PC-9 (cell line): Measurements from ENCODE around the gene TUT4. TPM values are rescaled to one million over a fixed set of nuclear protein-coding genes. Genes with fewer than 3 reads are reported as not detected.
A peak's percentile ranks its signal among the peaks of the same experiment; 100 is the strongest.

Experiments used
- BruUV-seq: library from RNA; stranded (reverse); fragments of 400-500 nt; replicated peaks from 2 replicates; lab custom pipeline; 2021; lab: Mats Ljungman, UMichigan
- CTCF ChIA-PET: fragments of 300-600 bp; sonication (Branson Sonifier 250); formaldehyde crosslinking; loops from one replicate; lab custom pipeline; 2022; ENCODE audit warnings: antibody characterized with exemption; lab: Charles Lee
- POLR2A ChIA-PET: fragments of 300-600 bp; sonication (Branson Sonifier 250); formaldehyde crosslinking; loops from one replicate; lab custom pipeline; 2022; ENCODE audit warnings: antibody characterized with exemption; ENCODE audit not compliant: unreplicated experiment; lab: Charles Lee
- DNase-seq, 2 experiments: peaks; one replicate each; pipeline versions ENCODE4 v3.0.0 to v3.0.0-alpha.2; 2015 to 2022; ENCODE audit warnings: mixed read lengths in 1 of 2
- H2AFZ ChIP-seq: fragments of 200-600 bp; sonication (generic); 2 replicates; pipeline ENCODE4 v1.8.1; 2017; ENCODE audit warnings: antibody characterized with exemption
- H3F3A ChIP-seq: fragments of 200-600 bp; sonication (generic); 2 replicates; pipeline ENCODE4 v1.8.1; 2017; ENCODE audit warnings: antibody characterized with exemption, mild to moderate bottlenecking, low read depth; ENCODE audit not compliant: insufficient read depth
- H3K27ac ChIP-seq: fragments of 200-600 bp; sonication (generic); 2 replicates; pipeline ENCODE4 v1.6.1; 2016; ENCODE audit warnings: mixed run types
- H3K27me3 ChIP-seq: fragments of 200-600 bp; sonication (generic); 2 replicates; pipeline ENCODE4 v1.6.1; 2016; ENCODE audit warnings: low read depth, mixed run types; ENCODE audit not compliant: insufficient read depth
- H3K36me3 ChIP-seq: fragments of 200-600 bp; sonication (generic); 2 replicates; pipeline ENCODE4 v1.6.1; 2016; ENCODE audit warnings: low read depth, mixed run types
- H3K4me1 ChIP-seq: fragments of 200-600 bp; sonication (generic); replicated peaks from 2 replicates; pipeline ENCODE4 v1.6.1; 2016; ENCODE audit warnings: mixed run types; ENCODE audit not compliant: insufficient read depth
- H3K4me2 ChIP-seq: fragments of 200-600 bp; sonication (generic); 2 replicates; pipeline ENCODE4 v1.6.1; 2017; ENCODE audit warnings: mixed run types
- H3K4me3 ChIP-seq: fragments of 200-600 bp; sonication (generic); 2 replicates; pipeline ENCODE4 v1.6.1; 2016; ENCODE audit warnings: mixed run types
- H3K79me2 ChIP-seq: fragments of 200-600 bp; sonication (generic); 2 replicates; pipeline ENCODE4 v1.6.1; 2017; ENCODE audit warnings: low read depth, mixed run types
- H3K9me2 ChIP-seq: fragments of 200-600 bp; sonication (generic); 2 replicates; pipeline ENCODE4 v1.8.1; 2017; ENCODE audit warnings: mild to moderate bottlenecking; ENCODE audit not compliant: insufficient read depth
- H3K9me3 ChIP-seq: fragments of 200-600 bp; sonication (generic); 2 replicates; pipeline ENCODE4 v1.8.1; 2016; ENCODE audit warnings: low read depth; ENCODE audit not compliant: insufficient read depth
- H4K20me1 ChIP-seq: fragments of 200-600 bp; sonication (generic); 2 replicates; pipeline ENCODE4 v1.8.1; 2017; ENCODE audit not compliant: insufficient read depth
- EZH2 ChIP-seq: fragments of 200-600 bp; sonication (generic); IDR thresholded peaks from 2 replicates; pipeline ENCODE4 v1.8.0; 2017; ENCODE audit warnings: antibody characterized with exemption, low read depth
- intact Hi-C: fragments of 100-400 bp; cut with micrococcal nuclease; formaldehyde crosslinking; loops from one replicate; pipeline ENCODE4 v1.10.0; 2022; ENCODE audit not compliant: unreplicated experiment
- total RNA-seq: library from RNA; stranded (reverse); gene quantifications from 2 replicates; pipeline ENCODE4 v1.2.3, GENCODE V29; 2021
- TF ChIP-seq, protein P1 (sequence below): fragments of 200-600 bp; sonication (generic); conservative IDR thresholded peaks from 2 replicates; pipeline ENCODE4 v1.6.1; 2017; ENCODE audit warnings: mixed run types, antibody characterized with exemption, mild to moderate bottlenecking, moderate library complexity

Gene TUT4
- total RNA-seq, 1 experiment from 2014 or later, result 78.3 TPM

DNA sequence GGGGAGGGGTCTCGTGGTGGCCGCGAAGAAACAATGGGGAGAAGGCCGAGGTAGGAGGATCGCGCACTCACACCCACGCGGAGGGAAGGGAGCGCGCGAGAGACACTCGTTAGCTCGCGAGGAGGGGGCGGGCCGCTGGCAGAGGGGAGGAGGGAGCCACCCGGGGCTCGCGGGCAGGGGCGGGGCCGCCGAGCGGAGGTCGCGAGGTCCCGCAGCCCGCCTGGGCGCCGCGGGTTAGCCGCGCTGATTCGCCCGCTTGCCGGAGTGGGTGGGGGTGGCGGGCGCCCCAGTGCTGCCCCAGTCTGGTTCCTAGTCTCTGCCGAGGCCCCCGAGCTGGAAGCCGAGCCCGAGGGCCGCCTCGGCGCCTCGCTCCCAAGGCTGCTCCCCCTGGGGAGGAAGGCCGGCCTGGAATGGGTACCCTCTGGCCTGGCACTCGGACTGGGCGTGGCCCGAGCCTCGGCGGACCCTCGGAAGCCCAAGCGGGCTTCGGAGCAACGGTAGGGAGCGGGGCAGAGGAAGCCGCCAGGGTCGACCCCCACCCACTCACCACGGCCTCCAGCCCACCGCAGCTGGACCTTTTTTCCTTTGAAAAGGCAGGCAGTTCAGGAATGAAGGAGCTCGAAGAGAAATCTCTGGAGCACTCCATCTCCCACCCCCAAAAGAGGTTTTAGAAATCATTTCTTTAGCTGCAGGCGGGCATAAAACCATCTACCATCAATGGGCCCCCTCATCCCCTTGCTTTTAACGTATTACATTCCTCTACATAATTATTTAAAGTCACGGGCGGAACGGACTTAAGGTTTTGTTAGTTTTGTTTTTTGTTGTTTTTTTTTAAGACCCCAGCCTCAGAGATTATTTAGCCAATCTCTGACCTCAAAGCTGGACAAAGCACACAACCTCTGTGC is 722 bp upstream of the TUT4 start:
- BruUV-seq, result no TSS peak
- intact Hi-C loops, result loop anchor here (2.0 kb wide), 1 partner anchor 133 kb away; no protein-coding TSS in a partner anchor

GRCh38 chr1:52552236-52552504 is 722 bp downstream of the TUT4 start:
- H3K9me3 ChIP-seq, result no peaks in the 10 kb centered on the region
- peak overlapping the region; percentile 79 for H3K27ac ChIP-seq
- no peaks in the 10 kb centered on the region for H3K27me3 ChIP-seq
- no peak for TF ChIP-seq EZH2
- TF ChIP-seq, protein P1, sequence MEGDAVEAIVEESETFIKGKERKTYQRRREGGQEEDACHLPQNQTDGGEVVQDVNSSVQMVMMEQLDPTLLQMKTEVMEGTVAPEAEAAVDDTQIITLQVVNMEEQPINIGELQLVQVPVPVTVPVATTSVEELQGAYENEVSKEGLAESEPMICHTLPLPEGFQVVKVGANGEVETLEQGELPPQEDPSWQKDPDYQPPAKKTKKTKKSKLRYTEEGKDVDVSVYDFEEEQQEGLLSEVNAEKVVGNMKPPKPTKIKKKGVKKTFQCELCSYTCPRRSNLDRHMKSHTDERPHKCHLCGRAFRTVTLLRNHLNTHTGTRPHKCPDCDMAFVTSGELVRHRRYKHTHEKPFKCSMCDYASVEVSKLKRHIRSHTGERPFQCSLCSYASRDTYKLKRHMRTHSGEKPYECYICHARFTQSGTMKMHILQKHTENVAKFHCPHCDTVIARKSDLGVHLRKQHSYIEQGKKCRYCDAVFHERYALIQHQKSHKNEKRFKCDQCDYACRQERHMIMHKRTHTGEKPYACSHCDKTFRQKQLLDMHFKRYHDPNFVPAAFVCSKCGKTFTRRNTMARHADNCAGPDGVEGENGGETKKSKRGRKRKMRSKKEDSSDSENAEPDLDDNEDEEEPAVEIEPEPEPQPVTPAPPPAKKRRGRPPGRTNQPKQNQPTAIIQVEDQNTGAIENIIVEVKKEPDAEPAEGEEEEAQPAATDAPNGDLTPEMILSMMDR, result no peak
- peak overlapping the region; percentile 95 for H2AFZ ChIP-seq
- H3K9me2 ChIP-seq, result no peaks in the 10 kb centered on the region
- no TSS peak for BruUV-seq
- peak overlapping the region; percentile 66 for H3K4me3 ChIP-seq
- H3K79me2 ChIP-seq, result peaks cover 55% of the 10 kb centered on the region
- intact Hi-C loops, result loop anchor here (1.0 to 2.0 kb wide), 2 partner anchors 110 to 135 kb away; no protein-coding TSS in a partner anchor
- no peaks in the 10 kb centered on the region for H3K36me3 ChIP-seq
- ChIA-PET POLR2A (no interaction called here), CTCF (interaction anchor here (0.8 kb wide), 1 partner anchor 206 kb away, joined by 4 read pairs; no protein-coding TSS in a partner anchor)
- peaks cover 18% of the 10 kb centered on the region for H3F3A ChIP-seq
- peaks cover 30% of the 10 kb centered on the region for H3K4me1 ChIP-seq
- peak overlapping the region; percentile 97 for H3K4me2 ChIP-seq
- peaks cover 17% of the 10 kb centered on the region; the same call in 1 of the 2 replicates for H4K20me1 ChIP-seq
- DNase-seq, result peak; percentile 32 to 72

More for the DNA sequence above, 722 bp upstream of the TUT4 start:
- CTCF ChIA-PET, result interaction anchor here (0.7 to 1.1 kb wide), 3 partner anchors 109 to 134 kb away, joined by 3 to 7 read pairs (median 4); no protein-coding TSS in a partner anchor
- H3K36me3 ChIP-seq, result no peaks in the 10 kb centered on the region
- peak overlapping the region; percentile 95 for H2AFZ ChIP-seq
- H3K4me3 ChIP-seq, result peak overlapping the region; percentile 66
- H3K4me2 ChIP-seq, result peak overlapping the region; percentile 97
- POLR2A ChIA-PET, result interaction anchor here (0.5 to 0.7 kb wide), 4 partner anchors 9 to 623 kb away, joined by 6 to 17 read pairs (median 8); no protein-coding TSS in a partner anchor
- H3K79me2 ChIP-seq, result peaks cover 42% of the 10 kb centered on the region
- peaks cover 18% of the 10 kb centered on the region for H3F3A ChIP-seq
- no peaks in the 10 kb centered on the region for H3K27me3 ChIP-seq
- no peaks in the 10 kb centered on the region for H3K9me3 ChIP-seq
- DNase-seq, result peak; percentile 46 to 87
- TF ChIP-seq, protein P1, result no peak
- TF ChIP-seq EZH2, result no peak
- H3K9me2 ChIP-seq, result no peaks in the 10 kb centered on the region
- H3K27ac ChIP-seq, result peak overlapping the region; percentile 79
- H4K20me1 ChIP-seq, result peaks cover 17% of the 10 kb centered on the region; the same call in 1 of the 2 replicates
- peaks cover 30% of the 10 kb centered on the region for H3K4me1 ChIP-seq

GRCh38 chr1:52551507-52552235 is 1.2 kb downstream of the TUT4 start:
- Histone ChIP-seq H3K9me2 (no peaks in the 10 kb centered on the region), H3K4me3 (peak overlapping the region; percentile 66), H3K4me1 (peaks cover 30% of the 10 kb centered on the region), H3K27me3 (no peaks in the 10 kb centered on the region), H4K20me1 (peaks cover 17% of the 10 kb centered on the region; the same call in 1 of the 2 replicates), H3K27ac (peak overlapping the region; percentile 79), H3K9me3 (no peaks in the 10 kb centered on the region; the same call in 1 of the 2 replicates), H3K4me2 (peak overlapping the region; percentile 97), H3F3A (peaks cover 18% of the 10 kb centered on the region), H3K79me2 (peaks cover 60% of the 10 kb centered on the region), H2AFZ (peak overlapping the region; percentile 95), H3K36me3 (no peaks in the 10 kb centered on the region)
- intact Hi-C loops, result loop anchor here (1.0 to 2.0 kb wide), 2 partner anchors 111 to 135 kb away; no protein-coding TSS in a partner anchor
- TF ChIP-seq EZH2, result no peak
- TF ChIP-seq, protein P1, result no peak
- BruUV-seq, result TSS peak; percentile 53
- DNase-seq, result no peak
- POLR2A ChIA-PET, result no interaction called here
- CTCF ChIA-PET, result interaction anchor here (0.6 kb wide), 1 partner anchor 39 kb away, joined by 3 read pairs; no protein-coding TSS in a partner anchor
